Adrenal gland (tissue), 12 donors: ENCODE data around the gene IMMP2L. TPM values are rescaled to one million over a fixed set of nuclear protein-coding genes. Genes with fewer than 3 reads are reported as not detected.

ENCODE experiments used
- DNase-seq, 7 donors: peaks; one replicate each; pipeline ENCODE4 v3.0.0-alpha.2; 2019 to 2020
- H3K27ac ChIP-seq, 5 donors: fragments of 200-600 bp; sonication (generic) in 4 of 5; 1 replicate in 3 of 5; 2 replicates in 2 of 5; pipeline versions ENCODE4 v1.5.1 to v1.8.0; 2016 to 2020; ENCODE audit warnings: mild to moderate bottlenecking in 1 of 5
- H3K27me3 ChIP-seq: fragments of 200-600 bp; 2 replicates; pipeline ENCODE4 v1.8.0; 2021
- H3K36me3 ChIP-seq, 2 donors: fragments of 200-600 bp; replicated peaks in 1 of 2; 1 replicate in 1 of 2; 2 replicates in 1 of 2; pipeline versions ENCODE4 v1.5.1 to v1.8.0; 2018 to 2022
- H3K4me1 ChIP-seq, 2 donors: fragments of 200-600 bp; replicated peaks in 1 of 2; 1 replicate in 1 of 2; 2 replicates in 1 of 2; pipeline versions ENCODE4 v1.5.1 to v1.8.0; 2018 to 2021
- H3K4me3 ChIP-seq, 4 donors: fragments of 200-600 bp; sonication (generic) in 3 of 4; one replicate each; pipeline ENCODE4 v1.5.1; 2016 to 2018
- H3K9me3 ChIP-seq, 3 donors: fragments of 200-600 bp; sonication (generic) in 1 of 3; replicated peaks in 1 of 3; 1 replicate in 2 of 3; 2 replicates in 1 of 3; pipeline versions ENCODE4 v1.5.1 to v1.8.0; 2016 to 2021
- POLR2A ChIP-seq, 2 donors: fragments of 450-650 bp; IDR thresholded peaks; one replicate each; pipeline ENCODE4 v1.6.1; 2017; ENCODE audit warnings: antibody characterized with exemption in 2 of 2, mild to moderate bottlenecking in 2 of 2, moderate library complexity in 1 of 2
- WGBS, 4 donors: extraction: QIAGEN DNeasy Blood & Tissue Kit in 2 of 4; methylation state at CpG; one replicate each; pipeline versions ENCODE4 v1.1.5 to v1.1.7; 2013 to 2017; 5-methylcytosine and 5-hydroxymethylcytosine counted together
- intact Hi-C, 2 donors: fragments of 100-400 bp; cut with DNase I; formaldehyde crosslinking; loops; one replicate each; pipeline versions ENCODE4 v1.14.1 to v1.15.0; 2022 to 2023
- polyA plus RNA-seq, 3 donors: library from polyadenylated mRNA; stranded (reverse); fragments of 200-250 nt in 2 of 3; fragments of 350-450 nt in 1 of 3; fragmentation: Illumina TruSeq in 1 of 3; extraction: RNeasy Lipid Tissue Mini Kit (QIAGEN cat#74804) in 1 of 3; gene quantifications; one replicate each; pipeline ENCODE4 v1.2.3, GENCODE V29; 2013 to 2014
- total RNA-seq, 9 donors: library from RNA; depleted of rRNA in 4 of 9; stranded (reverse); fragments of >200 nt in 4 of 9; fragments of 120-200 nt in 1 of 9; fragmentation: NEBNext Ultra II Directional in 1 of 9; extraction: Animal tissue kit (Norgen Biotek cat#: 25700) in 1 of 9; gene quantifications; one replicate each; pipeline versions ENCODE4 v1.1.0 to v1.2.4, GENCODE V29; 2013 to 2023
- TF ChIP-seq, protein P1 (sequence below), 6 experiments: fragments of 450-650 bp in 4 of 6; fragments of 200-600 bp in 2 of 6; sonication (generic) in 1 of 6; IDR thresholded peaks; 1 replicate in 5 of 6; 2 replicates in 1 of 6; pipeline versions ENCODE4 v1.5.1 to v1.8.0; 2016 to 2021; ENCODE audit warnings: antibody characterized with exemption in 6 of 6, mild to moderate bottlenecking in 2 of 6, moderate library complexity in 1 of 6
- donor health status: healthy with polysubstance abuse.
- donor health status: Bipolar disorder and iron deficiency.
- donor health status: DM: yes; HTN: yes; CAD: no.
- donor health status: DM: no; HTN: no; CAD: no.
- donor health status: DM: no; HTN: no; CAD: no.
- donor health status: DM: yes; HTN: yes; CAD: no.

Gene IMMP2L
- total and polyA plus RNA-seq, 12 donors, result 13.4 to 34.1 (median 25.3) TPM

DNA sequence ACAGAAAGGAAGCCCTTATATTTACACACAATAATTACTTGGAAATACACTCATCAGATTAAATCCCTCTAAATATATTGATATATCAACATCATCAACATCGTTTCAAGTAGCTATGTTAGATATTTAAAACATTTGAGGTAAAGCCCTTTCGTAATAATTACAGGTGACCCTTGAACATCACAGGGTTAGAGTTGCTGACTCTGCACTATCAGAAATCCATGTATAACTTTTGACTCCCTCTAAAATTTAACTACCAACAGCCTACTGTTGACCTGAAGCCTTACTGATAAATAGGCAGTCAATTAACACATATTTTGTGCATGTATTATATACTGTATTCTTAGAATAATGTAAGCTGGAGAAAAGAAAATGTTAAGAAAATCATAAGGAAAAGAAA lies 505.9 kb downstream of the IMMP2L start:
- intact Hi-C loops, result no loop called here
- Histone ChIP-seq H3K36me3 (no peaks in the 10 kb centered on the region), H3K27ac (no peak overlapping the region), H3K27me3 (no peaks in the 10 kb centered on the region), H3K4me1 (peaks cover 0 to 4% of the 10 kb centered on the region in 2 donors), H3K4me3 (no peak overlapping the region), H3K9me3 (no peaks in the 10 kb centered on the region)
- 91 to 98% (median 96%) methylated on average over 2 of the region's 2 CpGs for WGBS, 4 donors
- no peak for TF ChIP-seq POLR2A (IDR thresholded peaks at IDR 0.05)
- TF ChIP-seq, protein P1, sequence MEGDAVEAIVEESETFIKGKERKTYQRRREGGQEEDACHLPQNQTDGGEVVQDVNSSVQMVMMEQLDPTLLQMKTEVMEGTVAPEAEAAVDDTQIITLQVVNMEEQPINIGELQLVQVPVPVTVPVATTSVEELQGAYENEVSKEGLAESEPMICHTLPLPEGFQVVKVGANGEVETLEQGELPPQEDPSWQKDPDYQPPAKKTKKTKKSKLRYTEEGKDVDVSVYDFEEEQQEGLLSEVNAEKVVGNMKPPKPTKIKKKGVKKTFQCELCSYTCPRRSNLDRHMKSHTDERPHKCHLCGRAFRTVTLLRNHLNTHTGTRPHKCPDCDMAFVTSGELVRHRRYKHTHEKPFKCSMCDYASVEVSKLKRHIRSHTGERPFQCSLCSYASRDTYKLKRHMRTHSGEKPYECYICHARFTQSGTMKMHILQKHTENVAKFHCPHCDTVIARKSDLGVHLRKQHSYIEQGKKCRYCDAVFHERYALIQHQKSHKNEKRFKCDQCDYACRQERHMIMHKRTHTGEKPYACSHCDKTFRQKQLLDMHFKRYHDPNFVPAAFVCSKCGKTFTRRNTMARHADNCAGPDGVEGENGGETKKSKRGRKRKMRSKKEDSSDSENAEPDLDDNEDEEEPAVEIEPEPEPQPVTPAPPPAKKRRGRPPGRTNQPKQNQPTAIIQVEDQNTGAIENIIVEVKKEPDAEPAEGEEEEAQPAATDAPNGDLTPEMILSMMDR (IDR thresholded peaks at IDR 0.05), result no peak
- no peak for DNase-seq

DNA sequence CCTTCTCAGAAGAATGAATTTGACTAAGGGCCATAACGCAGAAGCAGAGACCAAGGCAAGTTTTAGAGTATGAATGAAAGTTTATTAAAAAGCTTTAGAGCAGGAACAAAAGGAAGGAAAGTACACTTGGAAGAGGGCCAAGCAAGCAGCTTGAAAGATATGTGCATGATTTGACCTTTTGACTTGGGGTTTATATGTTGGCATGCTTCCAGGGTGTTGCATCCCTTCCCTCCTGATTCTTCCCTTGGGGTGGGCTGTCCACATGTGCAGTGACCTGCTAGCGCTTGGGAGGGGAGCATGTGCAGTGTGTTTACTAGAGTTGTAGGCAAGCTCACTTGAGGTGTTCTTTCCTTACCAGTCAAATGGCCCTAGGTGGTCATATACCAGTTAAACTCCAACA lies 509.3 kb downstream of the IMMP2L start:
- TF ChIP-seq, protein P1 (IDR thresholded peaks at IDR 0.05), result no peak
- no peak for TF ChIP-seq POLR2A (IDR thresholded peaks at IDR 0.05)

DNA sequence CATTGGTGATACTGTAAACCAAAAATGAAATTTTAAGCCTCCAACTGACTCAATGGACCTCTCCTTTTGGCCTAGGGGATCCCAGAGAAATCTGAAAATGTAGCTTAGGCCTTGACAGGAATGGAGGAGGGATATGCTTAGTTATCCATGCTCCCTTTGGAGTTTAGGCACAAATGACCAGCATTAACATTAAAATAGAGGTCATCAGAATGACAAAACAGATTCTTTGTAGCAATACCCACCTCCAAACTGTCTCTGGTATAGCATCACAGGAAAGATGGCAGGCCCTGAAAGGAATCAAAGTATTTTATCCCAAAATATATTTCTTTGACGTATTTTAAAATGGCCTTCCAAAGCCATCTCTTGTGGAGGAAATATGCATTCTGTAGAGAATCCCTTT lies 510.5 kb downstream of the IMMP2L start:
- DNase-seq, result no peak
- TF ChIP-seq POLR2A (IDR thresholded peaks at IDR 0.05), result no peak
- TF ChIP-seq, protein P1 (IDR thresholded peaks at IDR 0.05), result no peak
- Histone ChIP-seq H3K9me3 (no peaks in the 10 kb centered on the region), H3K36me3 (no peaks in the 10 kb centered on the region), H3K4me3 (no peak overlapping the region), H3K27me3 (no peaks in the 10 kb centered on the region), H3K27ac (no peak overlapping the region), H3K4me1 (no peaks in the 10 kb centered on the region)
- intact Hi-C loops, result no loop called here
- WGBS, 4 donors, result 92 to 100% (median 98%) methylated on average over 1 of the region's 1 CpG

More for the DNA sequence above, 509.3 kb downstream of the IMMP2L start:
- no peaks in the 10 kb centered on the region for H3K9me3 ChIP-seq
- no peaks in the 10 kb centered on the region for H3K27me3 ChIP-seq
- H3K36me3 ChIP-seq, result no peaks in the 10 kb centered on the region
- DNase-seq, result no peak
- no peak overlapping the region for H3K4me3 ChIP-seq
- 92 to 96% (median 95%) methylated on average over 2 of the region's 2 CpGs for WGBS, 4 donors
- H3K27ac ChIP-seq, result no peak overlapping the region
- no peaks in the 10 kb centered on the region for H3K4me1 ChIP-seq
- intact Hi-C loops, result no loop called here

DNA sequence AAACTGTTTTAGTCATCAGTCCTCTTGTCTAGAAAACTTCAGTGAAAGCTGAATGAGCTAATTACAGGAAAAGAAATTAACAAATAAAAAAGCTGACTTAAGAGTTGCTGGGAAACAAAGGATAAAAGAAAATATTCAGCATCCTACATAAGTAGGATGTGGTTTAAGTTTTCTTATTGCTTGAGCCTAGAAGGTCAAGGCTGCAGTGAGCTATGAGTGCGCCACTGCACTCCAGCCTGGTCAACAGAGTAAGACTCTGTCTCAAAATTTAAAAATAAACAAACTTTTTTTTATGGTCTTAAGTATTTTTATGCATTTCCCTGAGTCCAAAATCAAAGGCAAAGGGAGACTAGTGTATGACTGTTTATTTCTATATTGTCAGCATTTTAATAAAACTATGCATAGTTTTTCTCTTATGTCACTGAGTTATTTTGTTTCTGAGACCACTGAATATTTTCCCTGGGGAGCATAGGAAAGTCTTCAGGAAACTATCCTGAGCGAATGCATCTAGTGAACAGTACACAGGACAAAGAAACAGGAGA lies 511.3 kb downstream of the IMMP2L start:
- no peak overlapping the region for H3K27ac ChIP-seq
- TF ChIP-seq POLR2A (IDR thresholded peaks at IDR 0.05), result no peak
- TF ChIP-seq, protein P1 (IDR thresholded peaks at IDR 0.05), result no peak
- H3K27me3 ChIP-seq, result no peaks in the 10 kb centered on the region
- 41 to 74% (median 58%) methylated on average over 2 of the region's 2 CpGs for WGBS, 4 donors
- intact Hi-C loops, result no loop called here
- H3K4me3 ChIP-seq, result no peak overlapping the region
- no peaks in the 10 kb centered on the region for H3K4me1 ChIP-seq
- no peaks in the 10 kb centered on the region for H3K36me3 ChIP-seq
- peaks cover 0 to 6% (median 0%) of the 10 kb centered on the region in 3 donors for H3K9me3 ChIP-seq
- peak in 1 of 7 donors; percentile 6 for DNase-seq
